ENCODE data around the gene CCL8.
A peak's percentile ranks its signal among the peaks of the same experiment; 100 is the strongest.

The CCL8 gene

GRCh38 chr17:34319039-34319483 lies at the start of gene CCL8:
TSS of gene CCL8 (plus strand) at chr17:34319435. CDS start at chr17:34319502, 67 bp downstream.
- no peak for DNase-seq

GRCh38 chr17:34269969-34270368 lies 49.3 kb upstream of the CCL8 start, which contains the start of gene CCL7:
TSS of gene CCL7 (plus strand) at chr17:34270221. CDS start at chr17:34270291, 70 bp downstream.
- no peak for DNase-seq

GRCh38 chr17:34275881-34276280 lies 43.4 kb upstream of the CCL8 start:
- DNase-seq: no peak

- no peak for DNase-seq
These were observed 42.4 kb upstream of the CCL8 start for GRCh38 chr17:34276826-34277225.

GRCh38 chr17:34283571-34283970 lies 35.7 kb upstream of the CCL8 start:
- no peak for DNase-seq

- no peak for DNase-seq
These were observed 33.9 kb upstream of the CCL8 start, which contains the start of gene CCL11 for GRCh38 chr17:34285286-34285792. TSS of gene CCL11 (plus strand) at chr17:34285742. CDS start at chr17:34285809, 67 bp downstream.

GRCh38 chr17:34287875-34288274 lies 31.4 kb upstream of the CCL8 start:
- DNase-seq: no peak

- no peak for DNase-seq
These were observed 28.6 kb upstream of the CCL8 start for GRCh38 chr17:34290586-34290985.

- DNase-seq: no peak
These were observed 27.4 kb upstream of the CCL8 start for GRCh38 chr17:34291721-34292348.

GRCh38 chr17:34299027-34299426 lies 20.2 kb upstream of the CCL8 start:
- no peak for DNase-seq

GRCh38 chr17:34299956-34300577 lies 19.2 kb upstream of the CCL8 start:
- no peak for DNase-seq

- peak in 2 of 58 donors; percentile 0 to 3 for DNase-seq
These were observed 18.4 kb upstream of the CCL8 start for GRCh38 chr17:34300652-34301370.

- no peak for DNase-seq
These were observed 17.2 kb upstream of the CCL8 start for GRCh38 chr17:34301986-34302385.

- no peak for DNase-seq
These were observed 16.6 kb upstream of the CCL8 start for GRCh38 chr17:34302636-34303035.

GRCh38 chr17:34303606-34304005 lies 15.6 kb upstream of the CCL8 start:
- DNase-seq: no peak

GRCh38 chr17:34305061-34305460 lies 14.2 kb upstream of the CCL8 start:
- DNase-seq: no peak

GRCh38 chr17:34305606-34306005 lies 13.6 kb upstream of the CCL8 start:
- no peak for DNase-seq

- peak in 2 of 58 donors; percentile 0 for DNase-seq
These were observed 12.8 kb upstream of the CCL8 start for GRCh38 chr17:34306466-34306865.

GRCh38 chr17:34307110-34307509 lies 12.1 kb upstream of the CCL8 start:
- no peak for DNase-seq

- DNase-seq: no peak
These were observed 10.9 kb upstream of the CCL8 start for GRCh38 chr17:34308371-34308770.

- no peak for DNase-seq
These were observed 7.9 kb upstream of the CCL8 start for GRCh38 chr17:34311291-34311690.

GRCh38 chr17:34312080-34312479 lies 7.2 kb upstream of the CCL8 start:
- DNase-seq: no peak

Measured in anterior cingulate cortex (tissue), 58 donors.